SK-N-SH (cell line): ENCODE results near the gene PSAT1.

ENCODE experiments used
- CTCF ChIP-seq: fragments of 200-600 bp; sonication (generic); IDR thresholded peaks from 2 replicates; pipeline ENCODE4 v1.6.1; 2017; ENCODE audit warnings: antibody characterized with exemption, mild to moderate bottlenecking, moderate library complexity
- EP300 ChIP-seq, 2 experiments: IDR thresholded peaks; 2 replicates each; pipeline versions ENCODE4 v1.4.0 to v1.6.1; 2012; ENCODE audit warnings: borderline replicate concordance in 1 of 2, low read depth in 1 of 2, low read length in 1 of 2
- TCF12 ChIP-seq: IDR thresholded peaks from 2 replicates; pipeline ENCODE4 v1.4.0; 2012

DNA sequence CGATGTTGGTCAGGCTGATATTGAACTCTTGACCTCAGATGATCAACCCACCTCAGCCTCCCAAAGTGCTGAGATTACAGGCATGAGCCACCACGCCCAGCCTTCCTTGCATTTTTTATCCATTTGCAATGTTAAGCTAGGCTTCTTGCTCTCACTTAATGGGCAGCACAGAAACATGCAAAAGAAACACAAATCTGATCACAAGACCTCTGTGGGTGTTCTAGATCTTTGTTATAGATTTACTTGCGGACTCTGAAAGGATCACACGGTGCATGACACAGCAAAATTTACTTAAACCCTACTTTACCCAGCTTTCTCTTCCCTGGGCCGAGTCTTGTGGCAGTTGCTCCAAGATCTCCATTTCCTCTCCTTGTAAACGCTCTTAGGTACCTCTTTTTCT, 71.3 kb downstream of the PSAT1 start:
- TF ChIP-seq CTCF (no peak), EP300 (IDR thresholded peaks at IDR 0.05; ENCODE audit: borderline replicate concordance in 1 of 2, low read depth in 1 of 2, low read length in 1 of 2) (no peak), TCF12 (no peak)
